Heart right ventricle (tissue), 16 donors: ENCODE data around the gene COL7A1. TPM values are rescaled to one million over a fixed set of nuclear protein-coding genes. Genes with fewer than 3 reads are reported as not detected.
A peak's percentile ranks its signal among the peaks of the same experiment; 100 is the strongest.

ENCODE experiments used
- ATAC-seq, 8 donors: fragments of 200-7000 bp; cut with Tn5 transposase; one replicate each; pipeline ENCODE4 v1.9.1; 2020; ENCODE audit warnings: mild to moderate bottlenecking in 8 of 8, moderate library complexity in 8 of 8, moderate number of reproducible peaks in 1 of 8
- DNase-seq, 2 donors: peaks; one replicate each; pipeline ENCODE4 v3.0.0-alpha.2; 2020
- H3K27ac ChIP-seq, 10 donors: fragments of 200-600 bp; sonication (generic) in 2 of 10; one replicate each; pipeline versions ENCODE4 v1.5.0 to v1.8.0; 2020 to 2022; ENCODE audit warnings: mild to moderate bottlenecking in 3 of 10
- H3K27me3 ChIP-seq, 7 donors: fragments of 200-600 bp; one replicate each; pipeline ENCODE4 v1.8.0; 2021 to 2022; ENCODE audit warnings: mild to moderate bottlenecking in 2 of 7
- H3K36me3 ChIP-seq, 9 donors: fragments of 200-600 bp; sonication (generic) in 1 of 9; one replicate each; pipeline versions ENCODE4 v1.5.0 to v1.8.0; 2020 to 2022; ENCODE audit warnings: mild to moderate bottlenecking in 2 of 9
- H3K4me1 ChIP-seq, 9 donors: fragments of 200-600 bp; sonication (generic) in 1 of 9; one replicate each; pipeline versions ENCODE4 v1.5.0 to v1.8.0; 2020 to 2022; ENCODE audit warnings: mild to moderate bottlenecking in 4 of 9
- H3K4me3 ChIP-seq, 10 donors: fragments of 200-600 bp; sonication (generic) in 2 of 10; one replicate each; pipeline versions ENCODE4 v1.5.0 to v1.8.0; 2020 to 2022; ENCODE audit warnings: mild to moderate bottlenecking in 7 of 10, moderate library complexity in 2 of 10
- H3K9me3 ChIP-seq, 11 donors: fragments of 200-600 bp in 10 of 11; sonication (generic) in 2 of 11; one replicate each; pipeline versions ENCODE4 v1.5.0 to v1.8.0; 2013 to 2022; ENCODE audit warnings: mild to moderate bottlenecking in 2 of 11, control low read depth in 1 of 11, moderate library complexity in 1 of 11
- CTCF ChIP-seq, 9 donors: fragments of 200-600 bp; sonication (generic) in 2 of 9; IDR thresholded peaks; one replicate each; pipeline versions ENCODE4 v1.5.0 to v1.8.0; 2021 to 2022; ENCODE audit warnings: antibody characterized with exemption in 9 of 9, mild to moderate bottlenecking in 5 of 9, moderate library complexity in 1 of 9
- WGBS, 2 donors: extraction: QIAGEN DNeasy Blood & Tissue Kit; methylation state at CpG; one replicate each; pipeline ENCODE4 v1.1.7; 2013; ENCODE audit warnings: inconsistent platforms in 1 of 2; 5-methylcytosine and 5-hydroxymethylcytosine counted together
- intact Hi-C, 10 donors: fragments of 100-400 bp; cut with DNase I; formaldehyde crosslinking; loops; one replicate each; pipeline versions ENCODE4 v1.11.1 to v1.14.2; 2022
- polyA plus RNA-seq, 2 donors: library from polyadenylated mRNA; stranded (reverse); fragments of 200-250 nt; gene quantifications; one replicate each; pipeline ENCODE4 v1.2.3, GENCODE V29; 2013
- total RNA-seq, 10 donors: library from RNA; stranded (reverse); fragmentation: NEBNext Ultra II Directional in 3 of 10; extraction: Animal tissue kit (Norgen Biotek cat#: 25700) in 3 of 10; gene quantifications; one replicate each; pipeline versions ENCODE4 v1.2.1 to v1.2.4, GENCODE V29; 2021 to 2023
- donor health status: Arrhythmogenic right ventricular cardiomyopathy.
- donor health status: ischemic (EF 13 %, LVEDD 7.1; RV severe dilation, severe dysfunction).
- donor health status: healthy with polysubstance abuse.
- donor health status: DM: no; HTN: yes; CAD: no.
- donor health status: DM: no; HTN: no; CAD: no.
- donor health status: ischemic (EF 25% LVEDD 6.9; RV normal size, moderate dysfunction).
- donor health status: ischemic (EF 25% LVEDD 5.7; RV mildly dilated, moderate dysfunction).
- donor health status: healthy.
- donor health status: DM: yes; HTN: yes; CAD: no.
- donor health status: Ischemic cardiomyopathy.
- donor health status: ischemic (EF 35%, LVEDD 5.7; RV mildly dilated, moderate dysfunction).
- donor health status: nonischemic (EF 11% LVEDD 7.7; RV severe dilation, severe dysfunction).
- donor health status: DM: yes; HTN: yes; CAD: no.
- donor health status: PGD.
- donor health status: ischemic (EF 29% LVEDD 5.4; RV normal size, mild dysfunction).
- donor health status: nonischemic (EF 23%, LVEDD 6.1; RV moderate dilation, normal function).

COL7A1 gene
- total and polyA plus RNA-seq, 12 donors: 6.1 to 63.5 (median 12.6) TPM

- Histone ChIP-seq H3K27me3 (peaks cover 0 to 28% (median 0%) of the 10 kb centered on the region in 7 donors), H3K4me1 (peaks cover 36 to 67% (median 62%) of the 10 kb centered on the region in 9 donors), H3K4me3 (peak overlapping the region in 6 of 10 donors; percentile 41 to 55 (median 46)), H3K9me3 (no peaks in the 10 kb centered on the region), H3K36me3 (peaks cover 3 to 33% (median 16%) of the 10 kb centered on the region in 9 donors), H3K27ac (peak overlapping the region in 6 of 10 donors; percentile 80 to 93 (median 86))
- DNase-seq (peak in 1 of 2 donors; percentile 62), ATAC-seq (peak in 2 of 8 donors; percentile 3 to 9)
- 39 to 41% methylated on average over 10 of the region's 10 CpGs for WGBS, 2 donors
- TF ChIP-seq CTCF (IDR thresholded peaks at IDR 0.05): no peak
- intact Hi-C loops: loop anchor here in 1 of 10 donors (5.0 kb wide), 1 partner anchor 128 kb away; a partner anchor contains a TSS
Observed at GRCh38 chr3:48595526-48596121, 495 bp upstream of the COL7A1 start.

GRCh38 chr3:48594417-48595049 lies 596 bp downstream of the COL7A1 start:
- no peak for DNase-seq
- peak overlapping the region in 5 of 10 donors; percentile 28 to 93 (median 36) for H3K27ac ChIP-seq

GRCh38 chr3:48593337-48593736 lies 1.8 kb downstream of the COL7A1 start:
- H3K4me1 ChIP-seq: peaks cover 19 to 44% (median 39%) of the 10 kb centered on the region in 9 donors
- no peaks in the 10 kb centered on the region for H3K9me3 ChIP-seq
- DNase-seq (no peak), ATAC-seq (no peak)
- WGBS, 2 donors: 93 to 97% methylated on average over 9 of the region's 9 CpGs
- H3K27ac ChIP-seq: no peak overlapping the region
- TF ChIP-seq CTCF (IDR thresholded peaks at IDR 0.05): no peak
- peaks cover 0 to 28% (median 0%) of the 10 kb centered on the region in 7 donors for H3K27me3 ChIP-seq
- no peak overlapping the region for H3K4me3 ChIP-seq
- intact Hi-C loops: no loop called here
- H3K36me3 ChIP-seq: peaks cover 0 to 10% (median 0%) of the 10 kb centered on the region in 9 donors

More at GRCh38 chr3:48594417-48595049, 596 bp downstream of the COL7A1 start:
- peak overlapping the region in 9 of 10 donors; percentile 21 to 55 (median 44) for H3K4me3 ChIP-seq
- H3K36me3 ChIP-seq: peaks cover 0 to 22% (median 7%) of the 10 kb centered on the region in 9 donors
- WGBS, 2 donors: 43 to 50% methylated on average over 39 of the region's 39 CpGs
- peak in 1 of 8 donors; percentile 1 for ATAC-seq
- intact Hi-C loops: loop anchor here in 1 of 10 donors (5.0 kb wide), 1 partner anchor 127 kb away; a partner anchor contains a TSS
- peaks cover 31 to 56% (median 51%) of the 10 kb centered on the region in 9 donors for H3K4me1 ChIP-seq
- H3K9me3 ChIP-seq: no peaks in the 10 kb centered on the region
- H3K27me3 ChIP-seq: peaks cover 0 to 28% (median 0%) of the 10 kb centered on the region in 7 donors
- TF ChIP-seq CTCF (IDR thresholded peaks at IDR 0.05): no peak

- TF ChIP-seq CTCF (IDR thresholded peaks at IDR 0.05): no peak
- no peak overlapping the region for H3K27ac ChIP-seq
- 92 to 93% methylated on average over 21 of the region's 21 CpGs for WGBS, 2 donors
- H3K4me1 ChIP-seq: peaks cover 15 to 37% (median 32%) of the 10 kb centered on the region in 9 donors
- DNase-seq (no peak), ATAC-seq (no peak)
- intact Hi-C loops: no loop called here
- peaks cover 0 to 28% (median 0%) of the 10 kb centered on the region in 7 donors for H3K27me3 ChIP-seq
- H3K9me3 ChIP-seq: no peaks in the 10 kb centered on the region
- peaks cover 0 to 3% (median 0%) of the 10 kb centered on the region in 9 donors for H3K36me3 ChIP-seq
- no peak overlapping the region for H3K4me3 ChIP-seq
Observed at GRCh38 chr3:48592519-48593087, 2.5 kb downstream of the COL7A1 start.
